WERI-Rb-1 (cell line): ENCODE data around the gene NUP160.

Experiments used
- DNase-seq: peaks from one replicate; pipeline ENCODE4 v3.0.0-alpha.2; 2020
- H3K27ac ChIP-seq: fragments of 250-450 bp; sonication (Bioruptor Pico); 2 replicates; pipeline ENCODE4 v1.5.1; 2020; ENCODE audit warnings: mild to moderate bottlenecking, moderate library complexity
- H3K27me3 ChIP-seq: fragments of 250-450 bp; sonication (Bioruptor Pico); 2 replicates; pipeline ENCODE4 v1.5.1; 2021; ENCODE audit warnings: mild to moderate bottlenecking, low read depth, moderate library complexity; ENCODE audit not compliant: insufficient read depth, severe bottlenecking
- H3K36me3 ChIP-seq: fragments of 250-450 bp; sonication (Bioruptor Pico); 2 replicates; pipeline ENCODE4 v1.5.1; 2020; ENCODE audit warnings: mild to moderate bottlenecking, moderate library complexity
- H3K4me3 ChIP-seq: 2 replicates; pipeline ENCODE4 v1.5.1; 2011; ENCODE audit warnings: low read depth, mild to moderate bottlenecking, control low read depth, low read length
- H3K9me3 ChIP-seq: fragments of 250-450 bp; sonication (Bioruptor Pico); 2 replicates; pipeline ENCODE4 v1.5.1; 2021; ENCODE audit warnings: mild to moderate bottlenecking, moderate library complexity; ENCODE audit not compliant: severe bottlenecking
- TF ChIP-seq, protein P1 (sequence below): IDR thresholded peaks from 2 replicates; pipeline ENCODE4 v1.5.1; 2011; ENCODE audit warnings: low read depth, mild to moderate bottlenecking, control low read depth, inconsistent platforms, low read length

The NUP160 gene

DNA sequence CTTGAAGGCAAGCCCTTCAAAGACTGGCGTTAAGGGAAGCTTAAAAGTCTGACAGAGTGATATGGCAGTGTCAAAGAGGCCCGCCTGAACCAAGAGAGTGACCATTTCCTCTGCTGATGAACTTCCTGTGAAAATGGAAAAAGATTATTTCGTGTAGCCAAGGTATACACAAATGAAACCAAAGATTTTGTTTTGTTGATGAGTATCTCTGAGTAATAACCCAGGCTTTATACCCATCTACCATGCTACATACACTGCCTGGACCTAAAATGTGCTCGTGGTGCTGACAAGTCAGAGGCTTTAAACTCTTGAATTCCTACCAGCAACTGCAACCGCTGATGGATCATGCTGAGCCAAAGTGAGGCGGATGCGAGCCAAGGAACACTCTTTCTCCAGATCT, 60.0 kb downstream of the NUP160 start:
- TF ChIP-seq, protein P1, sequence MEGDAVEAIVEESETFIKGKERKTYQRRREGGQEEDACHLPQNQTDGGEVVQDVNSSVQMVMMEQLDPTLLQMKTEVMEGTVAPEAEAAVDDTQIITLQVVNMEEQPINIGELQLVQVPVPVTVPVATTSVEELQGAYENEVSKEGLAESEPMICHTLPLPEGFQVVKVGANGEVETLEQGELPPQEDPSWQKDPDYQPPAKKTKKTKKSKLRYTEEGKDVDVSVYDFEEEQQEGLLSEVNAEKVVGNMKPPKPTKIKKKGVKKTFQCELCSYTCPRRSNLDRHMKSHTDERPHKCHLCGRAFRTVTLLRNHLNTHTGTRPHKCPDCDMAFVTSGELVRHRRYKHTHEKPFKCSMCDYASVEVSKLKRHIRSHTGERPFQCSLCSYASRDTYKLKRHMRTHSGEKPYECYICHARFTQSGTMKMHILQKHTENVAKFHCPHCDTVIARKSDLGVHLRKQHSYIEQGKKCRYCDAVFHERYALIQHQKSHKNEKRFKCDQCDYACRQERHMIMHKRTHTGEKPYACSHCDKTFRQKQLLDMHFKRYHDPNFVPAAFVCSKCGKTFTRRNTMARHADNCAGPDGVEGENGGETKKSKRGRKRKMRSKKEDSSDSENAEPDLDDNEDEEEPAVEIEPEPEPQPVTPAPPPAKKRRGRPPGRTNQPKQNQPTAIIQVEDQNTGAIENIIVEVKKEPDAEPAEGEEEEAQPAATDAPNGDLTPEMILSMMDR: no peak
- Histone ChIP-seq H3K4me3 (no peak overlapping the region), H3K27ac (no peak overlapping the region), H3K27me3 (no peaks in the 10 kb centered on the region), H3K9me3 (no peaks in the 10 kb centered on the region), H3K36me3 (peaks cover 91% of the 10 kb centered on the region)
- no peak for DNase-seq

DNA sequence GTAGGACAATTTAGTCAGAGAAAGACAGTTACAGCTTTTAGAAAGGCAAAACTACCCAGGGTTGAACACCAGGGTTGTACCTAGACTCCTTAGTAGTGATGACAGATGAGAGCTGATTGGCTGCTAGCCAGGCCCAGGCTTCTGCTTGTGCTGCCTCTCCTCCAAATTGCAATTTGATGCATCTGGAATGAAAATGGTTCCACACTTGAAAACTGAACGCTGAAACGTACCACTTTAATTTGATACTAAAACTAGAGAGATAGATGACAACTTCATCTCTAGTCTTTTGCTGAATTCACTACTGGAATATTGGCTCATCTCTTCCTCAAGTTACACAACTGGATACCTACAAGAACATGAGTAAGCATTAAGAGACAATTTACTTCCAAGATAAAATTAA, 61.8 kb downstream of the NUP160 start:
- H3K36me3 ChIP-seq: peaks cover 89% of the 10 kb centered on the region
- no peak overlapping the region for H3K4me3 ChIP-seq
- H3K9me3 ChIP-seq: no peaks in the 10 kb centered on the region
- TF ChIP-seq, protein P1: no peak
- no peak overlapping the region for H3K27ac ChIP-seq
- DNase-seq: no peak
- H3K27me3 ChIP-seq: no peaks in the 10 kb centered on the region

DNA sequence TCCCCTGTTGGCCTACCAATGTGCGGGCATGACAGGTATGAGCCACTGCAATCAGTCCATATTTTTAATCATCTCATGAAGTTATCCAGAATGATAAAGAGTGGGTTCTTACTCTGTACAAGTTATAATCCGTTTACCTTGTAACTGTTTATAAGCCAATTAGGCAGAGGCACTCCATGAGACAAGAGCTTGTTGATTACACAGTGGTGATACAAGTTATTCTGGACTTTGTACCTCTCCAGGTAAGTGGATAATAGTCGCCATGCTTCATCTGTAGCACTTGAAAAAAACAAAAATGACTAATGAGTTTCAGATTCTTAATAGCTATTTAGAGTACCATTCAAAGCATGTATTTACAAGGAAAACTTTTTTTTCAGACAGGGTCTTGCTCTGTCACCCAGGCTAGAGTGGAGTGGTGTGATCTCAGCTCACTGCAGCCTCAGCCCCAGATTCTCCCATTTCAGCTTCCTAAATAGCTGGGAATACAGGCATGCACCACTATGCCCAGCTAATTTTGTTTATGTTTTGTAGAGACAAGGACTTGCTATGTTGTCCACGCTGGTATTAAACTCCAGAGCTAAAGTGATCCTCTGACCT, 63.3 kb downstream of the NUP160 start:
- DNase-seq: no peak
- TF ChIP-seq, protein P1: no peak

DNA sequence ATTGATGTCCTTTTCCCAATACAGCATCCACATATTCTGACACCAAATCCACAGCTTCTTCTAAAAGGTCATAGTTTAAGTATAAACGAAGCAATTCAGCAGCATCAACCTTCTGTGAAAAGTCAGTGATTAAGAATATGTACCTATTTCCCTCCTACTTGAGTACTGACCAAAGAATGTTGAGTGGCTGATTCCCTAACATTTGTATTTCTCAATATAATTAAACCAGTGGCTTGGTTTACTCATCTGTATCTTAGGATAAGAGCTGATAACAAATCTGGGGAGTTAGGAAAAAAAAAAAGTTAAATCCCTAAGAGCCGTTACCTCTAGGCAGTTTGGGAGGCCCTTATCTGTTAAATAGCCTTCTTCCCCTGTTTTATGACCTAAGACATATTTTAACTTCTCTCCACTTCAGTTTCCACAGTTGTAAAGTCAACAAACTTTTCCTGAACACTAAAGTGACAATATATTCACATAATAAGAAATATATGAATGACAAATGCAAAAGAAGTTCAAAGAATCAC, 65.0 kb downstream of the NUP160 start:
- no peak for DNase-seq
- Histone ChIP-seq H3K27me3 (no peaks in the 10 kb centered on the region), H3K36me3 (peaks cover 89% of the 10 kb centered on the region), H3K9me3 (no peaks in the 10 kb centered on the region), H3K4me3 (no peak overlapping the region), H3K27ac (no peak overlapping the region)
- TF ChIP-seq, protein P1: no peak

More for the DNA sequence above, 63.3 kb downstream of the NUP160 start:
- no peak overlapping the region for H3K27ac ChIP-seq
- H3K4me3 ChIP-seq: no peak overlapping the region
- peaks cover 89% of the 10 kb centered on the region for H3K36me3 ChIP-seq
- no peaks in the 10 kb centered on the region for H3K9me3 ChIP-seq
- no peaks in the 10 kb centered on the region for H3K27me3 ChIP-seq

DNA sequence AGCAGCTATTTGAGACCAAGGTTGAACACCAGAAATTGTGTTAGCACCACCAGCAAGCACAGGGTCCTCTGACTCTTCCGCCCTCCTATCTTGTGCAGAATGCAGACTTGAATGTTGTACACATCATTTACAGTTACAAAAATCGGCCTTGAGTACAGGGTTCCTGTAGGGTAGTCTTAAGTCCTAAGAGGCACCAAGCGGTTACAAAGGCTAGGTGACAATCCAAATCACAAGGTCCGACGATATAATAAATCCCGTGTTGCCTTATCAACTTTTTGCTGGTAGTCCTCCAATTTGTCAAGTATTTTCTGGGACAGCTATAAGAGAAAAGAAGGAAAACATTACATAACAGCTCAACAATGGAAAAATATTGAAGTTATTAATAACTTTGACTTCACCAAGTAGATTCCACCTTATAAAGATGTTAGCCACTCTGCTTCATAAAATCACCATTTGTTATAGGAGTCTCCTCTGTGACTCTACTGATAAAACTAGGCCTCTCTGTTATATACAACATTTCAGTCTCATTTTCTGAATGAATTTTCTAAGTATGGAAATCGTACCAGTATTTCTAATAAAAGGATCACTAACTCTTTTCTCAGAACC, 69.2 kb downstream of the NUP160 start:
- no peak overlapping the region for H3K27ac ChIP-seq
- peaks cover 87% of the 10 kb centered on the region for H3K36me3 ChIP-seq
- no peaks in the 10 kb centered on the region for H3K27me3 ChIP-seq
- no peaks in the 10 kb centered on the region for H3K9me3 ChIP-seq
- H3K4me3 ChIP-seq: no peak overlapping the region
- no peak for DNase-seq
- TF ChIP-seq, protein P1: no peak
